ENCODE measurements around the gene LRTM2. TPM values are rescaled to one million over a fixed set of nuclear protein-coding genes. Genes with fewer than 3 reads are reported as not detected.

Gene LRTM2
- total and polyA plus RNA-seq, 2 of the 4 experiments (the other 2 are of a cell fraction), result not detected

- TF ChIP-seq SMC3 (IDR thresholded peaks at IDR 0.05; ENCODE audit: low read depth, low read length), result no peak
Measured at GRCh38 chr12:1826867-1827705, 6.7 kb downstream of the LRTM2 start (continued).

GRCh38 chr12:1827826-1828805, 7.8 kb downstream of the LRTM2 start:
- ChIA-PET CTCF (no interaction called here), POLR2A (ENCODE audit: unreplicated experiment) (no interaction called here)
- Histone ChIP-seq H2AK5ac (ENCODE audit: low read depth, low read length) (no peak overlapping the region), H2AFZ (replicated peaks; ENCODE audit: low read length, poor library complexity) (no peak overlapping the region), H4K5ac (ENCODE audit: low read depth, low read length) (no peak overlapping the region), H3K79me1 (ENCODE audit: low read depth in 1 of 2, low read length in 2 of 2) (no peaks in the 10 kb centered on the region), H4K8ac (ENCODE audit: low read depth in 2 of 2, low read length in 2 of 2) (no peak overlapping the region), H3K23ac (ENCODE audit: low read depth, low read length) (no peak overlapping the region), H2BK5ac (ENCODE audit: low read depth, low read length, poor library complexity, severe bottlenecking) (no peak overlapping the region), H3K18ac (ENCODE audit: low read depth, low read length) (no peak overlapping the region), H3K9me3 (ENCODE audit: control insufficient read depth, insufficient read depth, low read length) (no peaks in the 10 kb centered on the region), H3K4me1 (ENCODE audit: control insufficient read depth, insufficient read depth, low read length) (no peaks in the 10 kb centered on the region), H3K14ac (replicated peaks; ENCODE audit: low read depth, low read length) (no peak overlapping the region), H3K9ac (ENCODE audit: low read depth, low read length) (no peak overlapping the region), H3K4me3 (ENCODE audit: insufficient read depth, low read depth, low read length) (no peak overlapping the region), H3K9me1 (ENCODE audit: insufficient read depth, low read length) (no peaks in the 10 kb centered on the region), H2BK120ac (ENCODE audit: low read depth, low read length) (no peak overlapping the region), H3K36me3 (ENCODE audit: control insufficient read depth, insufficient read depth, low read length) (no peaks in the 10 kb centered on the region), H4K91ac (ENCODE audit: insufficient read depth, low read depth, low read length) (no peak overlapping the region), H3K27me3 (ENCODE audit: control insufficient read depth, insufficient read depth, low read length) (peaks cover 65% of the 10 kb centered on the region), H3K56ac (ENCODE audit: extremely low read depth, insufficient read depth, low read length) (no peak overlapping the region), H2BK15ac (ENCODE audit: low read depth, low read length) (no peak overlapping the region), H3K27ac (ENCODE audit: insufficient read depth, low read length) (no peak overlapping the region), H3K4me2 (ENCODE audit: low read depth, low read length) (no peak overlapping the region), H2BK20ac (ENCODE audit: low read depth, low read length) (no peak overlapping the region), H3K4ac (ENCODE audit: low read depth, low read length) (no peak overlapping the region), H4K20me1 (ENCODE audit: insufficient read depth, low read length) (no peaks in the 10 kb centered on the region; the same call in 1 of the 2 replicates), H2AK9ac (replicated peaks; ENCODE audit: low read depth, low read length, poor library complexity) (no peak overlapping the region)
- dilution Hi-C loops (cut with HindIII; ENCODE audit: low sequenced_read_pairs, unreplicated experiment), result no loop called here
- 75% methylated on average over 16 of the region's 38 CpGs; no CpG with 5 or more reads in 1 of the 2 experiments for WGBS, 2 experiments (ENCODE audit: extremely low coverage in 2 of 2, insufficient read length in 1 of 2)
- in situ Hi-C loops (cut with MboI; ENCODE audit: low sequenced_read_pairs), result no loop called here
- BruUV-seq (replicated peaks), result no TSS peak
- DNase-seq (no peak), ATAC-seq (ENCODE audit: low read depth) (no peak)
- intact Hi-C loops (cut with micrococcal nuclease), result no loop called here
- TF ChIP-seq SMC3 (IDR thresholded peaks at IDR 0.05; ENCODE audit: low read depth, low read length) (no peak), MAZ (IDR thresholded peaks at IDR 0.05; ENCODE audit: borderline replicate concordance, low read depth, low read length) (no peak), RFX5 (IDR thresholded peaks at IDR 0.05; ENCODE audit: low read depth, low read length) (no peak), RCOR1 (IDR thresholded peaks at IDR 0.05; ENCODE audit: insufficient replicate concordance, low read length) (no peak), USF2 (IDR thresholded peaks at IDR 0.05; ENCODE audit: low read depth, low read length) (no peak), FOS (IDR thresholded peaks at IDR 0.05; ENCODE audit: low read depth, low read length) (no peak), CHD1 (IDR thresholded peaks at IDR 0.05; ENCODE audit: low read depth, low read length) (no peak), CEBPB (IDR thresholded peaks at IDR 0.05; ENCODE audit: low read depth, low read length) (no peak), BHLHE40 (IDR thresholded peaks at IDR 0.05; ENCODE audit: low read depth, low read length) (no peak), MXI1 (IDR thresholded peaks at IDR 0.05; ENCODE audit: borderline replicate concordance, low read depth, low read length) (no peak), POLR2A (IDR thresholded peaks at IDR 0.05; ENCODE audit: low read depth, low read length) (no peak)
- TF ChIP-seq, protein P1, sequence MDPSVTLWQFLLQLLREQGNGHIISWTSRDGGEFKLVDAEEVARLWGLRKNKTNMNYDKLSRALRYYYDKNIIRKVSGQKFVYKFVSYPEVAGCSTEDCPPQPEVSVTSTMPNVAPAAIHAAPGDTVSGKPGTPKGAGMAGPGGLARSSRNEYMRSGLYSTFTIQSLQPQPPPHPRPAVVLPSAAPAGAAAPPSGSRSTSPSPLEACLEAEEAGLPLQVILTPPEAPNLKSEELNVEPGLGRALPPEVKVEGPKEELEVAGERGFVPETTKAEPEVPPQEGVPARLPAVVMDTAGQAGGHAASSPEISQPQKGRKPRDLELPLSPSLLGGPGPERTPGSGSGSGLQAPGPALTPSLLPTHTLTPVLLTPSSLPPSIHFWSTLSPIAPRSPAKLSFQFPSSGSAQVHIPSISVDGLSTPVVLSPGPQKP (IDR thresholded peaks at IDR 0.05; ENCODE audit: borderline replicate concordance, low read depth, low read length), result no peak

All from IMR-90 (cell line).